Activated CD4-positive, alpha-beta memory T cell treated with anti-CD3 and anti-CD28 coated beads for 36 hours (primary cell): ENCODE measurements around the gene SLC24A3. TPM values are rescaled to one million over a fixed set of nuclear protein-coding genes. Genes with fewer than 3 reads are reported as not detected.

Source experiments
- CTCF ChIA-PET: fragments of 350-600 bp; sonication (Branson Sonifier 250); formaldehyde crosslinking; loops from one replicate; lab custom pipeline; 2021; ENCODE audit warnings: antibody characterized with exemption, inconsistent platforms; lab: Charles Lee
- POLR2A ChIA-PET: fragments of 350-600 bp; sonication (Branson Sonifier 250); formaldehyde crosslinking; loops from one replicate; lab custom pipeline; 2021; ENCODE audit warnings: antibody characterized with exemption; lab: Charles Lee
- DNase-seq: peaks from one replicate; pipeline ENCODE4 v3.0.0-alpha.2; 2020
- H3K27ac Mint-ChIP-seq: one replicate; pipeline ENCODE4 v1.8.0; 2021; ENCODE audit warnings: mixed read lengths
- H3K27me3 Mint-ChIP-seq: one replicate; pipeline ENCODE4 v1.8.0; 2021; ENCODE audit warnings: mixed read lengths
- H3K36me3 Mint-ChIP-seq: one replicate; pipeline ENCODE4 v1.8.0; 2021; ENCODE audit warnings: mixed read lengths
- H3K4me1 Mint-ChIP-seq: one replicate; pipeline ENCODE4 v1.8.0; 2021; ENCODE audit warnings: low read depth, mixed read lengths
- H3K4me3 Mint-ChIP-seq: one replicate; pipeline ENCODE4 v1.8.0; 2021; ENCODE audit warnings: mild to moderate bottlenecking, mixed read lengths
- H3K9me3 Mint-ChIP-seq: one replicate; pipeline ENCODE4 v1.8.0; 2021; ENCODE audit warnings: mixed read lengths
- intact Hi-C: fragments of 100-400 bp; cut with micrococcal nuclease; formaldehyde crosslinking; loops from one replicate; pipeline ENCODE4 v1.15.1; 2023
- total RNA-seq, 2 experiments: library from RNA; stranded (reverse); gene quantifications; one replicate each; pipeline ENCODE4 v1.2.3, GENCODE V29; 2021

The SLC24A3 gene
- total RNA-seq, 2 experiments from 2014 or later: not detected

DNA sequence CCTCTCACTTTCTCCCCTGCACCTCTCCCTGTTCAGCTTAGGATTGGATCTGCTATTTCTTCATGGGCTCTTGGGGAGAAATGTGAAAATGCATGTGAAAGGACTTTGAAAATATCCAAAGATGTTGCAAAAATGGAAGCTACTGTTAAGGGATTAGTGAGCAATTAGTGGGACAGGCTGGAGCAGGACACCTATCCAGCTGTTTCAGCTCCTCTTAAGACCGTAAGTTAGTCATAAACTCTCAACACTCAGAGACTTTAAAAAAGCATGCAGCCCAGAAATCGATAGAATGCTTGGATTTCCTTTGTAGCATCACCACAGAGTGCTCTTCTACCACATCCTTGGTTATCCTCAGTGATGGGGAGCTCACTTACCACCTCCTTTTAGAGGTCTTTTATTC is 88.7 kb downstream of the SLC24A3 start:
- no peak for DNase-seq
- intact Hi-C loops: no loop called here
- peaks cover 5% of the 10 kb centered on the region for H3K9me3 Mint-ChIP-seq
- H3K4me3 Mint-ChIP-seq: no peak overlapping the region
- ChIA-PET CTCF (interaction anchor here (1.4 kb wide), 1 partner anchor 96 kb away, joined by 4 read pairs; no protein-coding TSS in a partner anchor), POLR2A (interaction anchor here (0.5 kb wide), 1 partner anchor 271 kb away, joined by 3 read pairs; no protein-coding TSS in a partner anchor)
- H3K27me3 Mint-ChIP-seq: no peaks in the 10 kb centered on the region
- no peak overlapping the region for H3K27ac Mint-ChIP-seq
- H3K36me3 Mint-ChIP-seq: no peaks in the 10 kb centered on the region
- no peaks in the 10 kb centered on the region for H3K4me1 Mint-ChIP-seq

DNA sequence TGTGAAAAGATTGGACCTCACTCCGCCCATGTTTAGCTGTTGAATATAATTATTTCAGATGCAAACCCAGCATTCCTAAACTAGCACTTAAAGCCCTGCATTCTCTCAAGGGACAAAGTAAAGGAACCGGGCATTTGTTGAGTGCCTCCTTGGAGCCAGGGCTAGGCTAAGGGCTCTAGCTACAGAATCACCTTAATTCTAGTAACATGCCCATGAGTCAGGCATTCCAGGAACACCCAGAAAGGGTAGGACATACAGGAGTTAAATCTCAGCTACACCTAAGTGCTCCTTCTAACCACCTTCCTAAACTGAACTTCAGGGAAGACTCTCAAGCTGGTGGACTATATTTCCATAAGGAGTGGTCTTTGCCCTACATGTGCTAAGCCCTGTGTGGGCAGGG is 89.4 kb downstream of the SLC24A3 start:
- Mint-ChIP-seq H3K27ac (no peak overlapping the region), H3K4me1 (no peaks in the 10 kb centered on the region), H3K36me3 (no peaks in the 10 kb centered on the region), H3K27me3 (no peaks in the 10 kb centered on the region), H3K9me3 (peaks cover 7% of the 10 kb centered on the region), H3K4me3 (no peak overlapping the region)
- intact Hi-C loops: no loop called here
- ChIA-PET CTCF (interaction anchor here (1.4 kb wide), 1 partner anchor 97 kb away, joined by 4 read pairs; no protein-coding TSS in a partner anchor), POLR2A (no interaction called here)
- DNase-seq: no peak

DNA sequence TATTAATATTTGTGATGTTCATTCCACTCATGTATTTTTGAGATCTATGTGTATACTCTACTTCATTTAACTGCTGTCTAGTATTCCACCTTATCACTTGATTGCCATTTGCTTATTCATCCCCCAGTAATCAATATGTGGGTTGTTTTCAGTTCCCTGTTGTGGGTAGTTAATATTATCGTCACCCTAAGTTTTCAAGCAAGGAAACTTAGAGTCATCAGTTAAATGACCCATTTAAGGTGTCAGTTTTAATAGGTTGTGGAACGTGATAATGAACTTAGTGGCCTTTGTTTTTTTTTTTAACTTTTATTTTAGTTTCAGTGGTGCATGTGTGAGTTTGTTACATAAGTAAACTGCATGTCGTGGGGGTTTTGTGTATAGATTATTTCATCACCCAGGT is 90.3 kb downstream of the SLC24A3 start:
- DNase-seq: no peak
- no peaks in the 10 kb centered on the region for H3K36me3 Mint-ChIP-seq
- intact Hi-C loops: no loop called here
- ChIA-PET CTCF (no interaction called here), POLR2A (no interaction called here)
- H3K9me3 Mint-ChIP-seq: peaks cover 9% of the 10 kb centered on the region
- no peaks in the 10 kb centered on the region for H3K27me3 Mint-ChIP-seq
- no peaks in the 10 kb centered on the region for H3K4me1 Mint-ChIP-seq
- H3K27ac Mint-ChIP-seq: no peak overlapping the region
- no peak overlapping the region for H3K4me3 Mint-ChIP-seq

DNA sequence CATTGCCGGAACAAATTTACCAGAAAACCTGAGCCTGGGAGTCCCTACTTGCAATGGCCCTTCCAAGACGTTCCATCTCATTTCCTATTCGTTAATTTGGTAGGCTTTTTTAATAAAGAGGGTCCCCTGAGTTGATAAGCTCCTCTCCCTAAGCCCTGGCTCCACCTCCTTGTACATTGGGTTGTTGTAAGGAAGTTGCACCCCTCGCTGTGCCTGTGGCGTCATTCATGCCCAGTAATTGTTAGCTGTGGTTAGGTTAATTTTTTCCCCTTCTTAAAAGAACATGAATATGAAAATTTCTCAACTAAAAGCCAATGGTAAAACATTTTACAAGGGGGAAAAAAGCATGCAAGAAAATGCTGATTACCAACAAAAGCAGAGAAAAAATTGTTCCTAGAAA is 91.9 kb downstream of the SLC24A3 start:
- DNase-seq: no peak
- Mint-ChIP-seq H3K9me3 (peaks cover 9% of the 10 kb centered on the region), H3K4me1 (no peaks in the 10 kb centered on the region), H3K4me3 (no peak overlapping the region), H3K27ac (no peak overlapping the region), H3K36me3 (no peaks in the 10 kb centered on the region), H3K27me3 (no peaks in the 10 kb centered on the region)
- intact Hi-C loops: no loop called here
- CTCF ChIA-PET: no interaction called here
- POLR2A ChIA-PET: no interaction called here

DNA sequence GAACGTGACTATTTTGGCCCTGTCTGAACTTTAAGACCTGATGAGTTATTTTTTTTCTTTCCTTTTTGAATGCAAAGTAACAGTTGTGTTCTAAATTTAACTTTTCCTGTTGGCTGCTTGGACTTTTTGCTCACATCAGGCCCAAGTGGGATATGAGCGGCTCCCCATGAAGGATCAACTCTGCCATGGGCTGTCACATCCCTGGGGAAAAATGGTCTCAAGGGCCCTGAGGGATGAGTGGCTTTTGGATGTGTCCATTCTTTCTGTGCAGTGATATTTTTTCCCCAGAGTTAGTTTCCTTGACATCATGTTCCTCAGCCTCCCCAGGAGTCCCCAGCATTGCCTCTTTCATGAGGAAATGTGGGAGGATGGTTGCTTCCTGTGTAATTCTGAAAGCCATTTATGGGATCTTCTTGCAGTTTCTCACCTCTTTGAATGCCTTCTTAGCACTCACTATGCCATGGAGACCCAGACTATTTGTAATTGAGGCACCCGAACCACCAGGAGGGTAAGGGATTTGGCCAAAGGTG is 92.5 kb downstream of the SLC24A3 start:
- ChIA-PET POLR2A (no interaction called here), CTCF (no interaction called here)
- DNase-seq: no peak
- H3K27ac Mint-ChIP-seq: no peak overlapping the region
- no peaks in the 10 kb centered on the region for H3K36me3 Mint-ChIP-seq
- H3K9me3 Mint-ChIP-seq: peaks cover 9% of the 10 kb centered on the region
- H3K4me3 Mint-ChIP-seq: no peak overlapping the region
- H3K27me3 Mint-ChIP-seq: no peaks in the 10 kb centered on the region
- no peaks in the 10 kb centered on the region for H3K4me1 Mint-ChIP-seq
- intact Hi-C loops: no loop called here

DNA sequence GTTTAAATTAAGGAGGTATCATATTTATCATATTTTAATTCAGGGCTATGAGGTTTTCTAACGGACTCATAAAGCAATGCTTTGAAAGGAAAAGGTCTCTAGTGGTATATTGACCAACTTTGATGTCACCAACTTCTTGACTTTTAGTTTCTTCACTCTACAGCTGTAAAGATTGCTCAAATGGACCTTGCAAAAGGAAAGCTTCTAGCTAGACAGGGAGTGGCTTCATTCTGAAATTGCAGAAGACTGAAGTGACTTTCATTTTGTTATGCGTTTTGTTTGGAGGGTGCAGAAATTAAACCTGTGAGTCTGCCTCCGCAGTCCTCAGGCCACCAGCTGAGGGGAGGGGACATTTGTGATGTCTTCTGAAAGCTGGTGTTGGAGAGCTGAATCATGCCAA is 95.7 kb downstream of the SLC24A3 start:
- peaks cover 4% of the 10 kb centered on the region for H3K9me3 Mint-ChIP-seq
- no peaks in the 10 kb centered on the region for H3K36me3 Mint-ChIP-seq
- no peaks in the 10 kb centered on the region for H3K27me3 Mint-ChIP-seq
- ChIA-PET CTCF (no interaction called here), POLR2A (no interaction called here)
- no peaks in the 10 kb centered on the region for H3K4me1 Mint-ChIP-seq
- no peak overlapping the region for H3K4me3 Mint-ChIP-seq
- intact Hi-C loops: no loop called here
- no peak for DNase-seq
- no peak overlapping the region for H3K27ac Mint-ChIP-seq

DNA sequence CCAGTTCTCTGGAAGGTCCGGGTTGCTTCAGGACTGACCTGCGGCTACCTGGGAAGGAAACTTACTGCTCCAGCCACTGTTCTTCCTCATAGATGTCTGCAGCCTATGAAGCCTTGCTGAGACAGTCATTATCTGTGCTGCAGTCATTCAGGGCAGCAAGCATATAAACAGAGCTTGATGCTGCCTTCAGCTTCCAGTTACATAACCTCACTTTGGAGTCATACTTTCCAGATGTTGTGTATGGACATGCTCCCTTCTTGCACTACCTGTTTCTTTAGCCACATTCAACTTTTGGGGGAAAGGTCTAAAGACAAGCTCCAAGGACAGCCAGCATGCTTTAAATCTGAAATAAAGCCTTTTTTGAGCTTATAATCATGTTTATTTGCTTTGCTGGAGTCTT is 98.1 kb downstream of the SLC24A3 start:
- intact Hi-C loops: no loop called here
- H3K9me3 Mint-ChIP-seq: peaks cover 4% of the 10 kb centered on the region
- ChIA-PET CTCF (no interaction called here), POLR2A (no interaction called here)
- no peak overlapping the region for H3K27ac Mint-ChIP-seq
- no peak overlapping the region for H3K4me3 Mint-ChIP-seq
- H3K36me3 Mint-ChIP-seq: no peaks in the 10 kb centered on the region
- H3K4me1 Mint-ChIP-seq: no peaks in the 10 kb centered on the region
- H3K27me3 Mint-ChIP-seq: no peaks in the 10 kb centered on the region
- no peak for DNase-seq

DNA sequence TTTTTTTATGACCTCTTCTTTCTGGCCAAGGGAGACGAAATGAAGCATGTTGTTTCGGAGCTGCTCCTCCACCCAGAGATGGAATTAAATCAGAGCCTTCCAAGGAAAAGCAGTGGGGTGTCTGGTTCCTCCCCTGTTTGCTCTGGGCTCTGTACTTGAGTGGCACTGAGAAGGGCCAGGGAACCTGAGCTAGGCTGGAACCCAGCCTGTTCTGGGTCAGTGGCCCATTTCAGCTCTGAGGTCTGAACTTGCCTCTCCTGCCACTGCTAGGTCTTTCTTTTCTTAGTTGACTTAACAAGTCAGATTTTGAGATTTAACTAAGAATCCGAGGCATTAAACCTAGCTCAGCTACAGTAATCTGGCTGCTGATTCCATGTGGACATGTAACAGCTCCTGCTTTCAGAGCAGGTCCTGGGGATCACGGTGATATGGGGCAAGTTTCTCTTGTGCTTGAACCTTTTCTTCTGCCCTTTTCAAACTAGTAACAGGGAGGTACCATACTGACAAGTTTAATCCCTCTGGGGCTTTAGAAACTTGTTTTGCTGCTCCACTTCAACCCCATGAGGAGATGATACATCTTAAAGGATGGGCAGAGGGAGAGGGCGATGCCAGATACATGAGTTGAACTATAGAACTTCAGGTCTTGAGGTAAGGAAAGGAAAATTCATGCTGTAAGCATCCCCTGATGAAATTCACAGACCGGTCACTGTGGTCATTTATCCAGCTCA is 101.1 kb downstream of the SLC24A3 start:
- H3K36me3 Mint-ChIP-seq: no peaks in the 10 kb centered on the region
- ChIA-PET POLR2A (no interaction called here), CTCF (no interaction called here)
- H3K27me3 Mint-ChIP-seq: peaks cover 2% of the 10 kb centered on the region
- no peaks in the 10 kb centered on the region for H3K9me3 Mint-ChIP-seq
- intact Hi-C loops: no loop called here
- H3K4me3 Mint-ChIP-seq: no peak overlapping the region
- H3K4me1 Mint-ChIP-seq: no peaks in the 10 kb centered on the region
- no peak overlapping the region for H3K27ac Mint-ChIP-seq
- no peak for DNase-seq

DNA sequence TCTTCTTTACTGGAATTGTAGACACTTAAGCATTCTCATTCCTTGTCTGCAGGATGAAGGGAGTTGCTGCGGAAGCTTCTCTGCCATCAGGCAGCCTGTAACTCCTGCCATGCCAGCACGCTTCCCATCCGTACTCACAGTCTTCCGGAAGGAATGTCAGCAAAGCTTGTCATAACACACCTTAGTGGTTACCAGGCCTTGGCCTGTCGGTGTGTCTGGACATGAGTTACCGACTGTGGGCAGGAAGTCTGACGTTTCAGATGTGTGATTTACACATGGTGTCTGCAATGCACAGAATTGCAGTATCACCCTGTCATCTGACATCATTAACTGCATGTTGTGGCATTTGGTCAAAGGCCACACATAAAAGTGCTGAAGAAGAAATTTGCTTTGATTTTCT is 102.2 kb downstream of the SLC24A3 start:
- peaks cover 2% of the 10 kb centered on the region for H3K27me3 Mint-ChIP-seq
- no peaks in the 10 kb centered on the region for H3K9me3 Mint-ChIP-seq
- no peak overlapping the region for H3K4me3 Mint-ChIP-seq
- POLR2A ChIA-PET: no interaction called here
- no peak overlapping the region for H3K27ac Mint-ChIP-seq
- no peaks in the 10 kb centered on the region for H3K36me3 Mint-ChIP-seq
- DNase-seq: no peak
- intact Hi-C loops: no loop called here
- CTCF ChIA-PET: no interaction called here
- H3K4me1 Mint-ChIP-seq: no peaks in the 10 kb centered on the region

DNA sequence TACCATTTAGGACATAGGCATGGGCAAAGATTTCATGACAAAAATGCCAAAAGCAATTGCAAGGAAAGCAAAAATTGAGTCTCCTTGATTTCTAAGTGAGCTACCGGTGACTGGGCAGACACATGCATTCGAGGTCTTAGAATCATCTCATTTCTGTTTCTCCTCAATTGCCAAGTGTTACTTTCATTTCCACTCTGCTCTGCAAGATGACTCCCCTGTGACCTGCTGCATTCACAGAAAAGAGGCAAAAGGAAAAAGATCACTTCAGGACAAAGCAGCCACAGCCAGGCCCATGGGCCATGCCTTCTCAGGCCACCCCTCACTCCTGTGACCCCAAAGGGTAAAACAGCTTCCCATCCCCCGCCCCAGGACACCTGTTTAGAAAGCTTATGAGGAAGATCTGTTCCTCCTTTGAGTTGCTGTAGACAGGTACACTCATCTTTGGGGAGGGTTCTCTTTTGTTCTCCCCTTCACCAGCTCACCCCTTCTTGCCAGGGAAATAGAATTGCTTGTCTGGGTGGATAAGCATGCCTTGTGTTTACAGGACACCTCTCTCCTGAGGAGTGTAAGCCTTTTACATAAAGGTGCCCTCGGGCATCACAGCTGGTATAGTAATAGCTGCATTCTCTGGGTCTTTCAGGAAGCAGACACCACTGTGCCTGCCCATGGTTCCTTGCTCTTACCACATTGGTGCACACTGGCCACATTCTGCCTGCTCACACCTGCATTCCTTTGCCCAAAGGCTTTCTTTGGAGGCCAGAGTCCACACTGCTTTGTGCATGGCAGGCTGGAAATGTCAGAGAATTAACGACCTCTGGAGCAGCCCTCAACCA is 105.0 kb downstream of the SLC24A3 start:
- DNase-seq: no peak
- Mint-ChIP-seq H3K27ac (no peak overlapping the region), H3K27me3 (peaks cover 2% of the 10 kb centered on the region), H3K4me1 (no peaks in the 10 kb centered on the region), H3K36me3 (no peaks in the 10 kb centered on the region), H3K9me3 (no peaks in the 10 kb centered on the region), H3K4me3 (no peak overlapping the region)
- intact Hi-C loops: no loop called here
- CTCF ChIA-PET: no interaction called here
- POLR2A ChIA-PET: no interaction called here

DNA sequence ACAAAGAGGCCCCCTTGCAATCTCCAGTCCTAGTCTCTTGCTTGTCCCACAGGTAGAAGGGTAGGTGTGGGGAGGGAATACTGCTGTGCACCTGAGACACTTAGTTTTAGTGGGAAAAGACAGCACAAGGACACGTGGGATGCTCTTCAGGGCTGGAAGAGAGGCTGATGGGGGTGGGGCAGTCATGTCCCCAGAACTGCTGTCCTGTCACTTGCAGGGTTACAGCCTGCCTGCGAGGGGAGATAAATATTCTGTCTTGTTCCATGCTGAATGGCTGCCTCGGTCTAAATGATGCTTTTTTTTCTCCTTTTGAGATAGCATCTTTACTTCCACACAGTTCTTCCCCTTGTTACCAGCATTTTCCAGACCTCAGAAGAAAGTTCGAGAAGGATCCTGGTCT is 106.2 kb downstream of the SLC24A3 start:
- intact Hi-C loops: no loop called here
- no peak overlapping the region for H3K4me3 Mint-ChIP-seq
- POLR2A ChIA-PET: no interaction called here
- no peaks in the 10 kb centered on the region for H3K9me3 Mint-ChIP-seq
- H3K4me1 Mint-ChIP-seq: no peaks in the 10 kb centered on the region
- H3K27me3 Mint-ChIP-seq: peaks cover 2% of the 10 kb centered on the region
- DNase-seq: no peak
- CTCF ChIA-PET: no interaction called here
- H3K27ac Mint-ChIP-seq: no peak overlapping the region
- H3K36me3 Mint-ChIP-seq: no peaks in the 10 kb centered on the region

DNA sequence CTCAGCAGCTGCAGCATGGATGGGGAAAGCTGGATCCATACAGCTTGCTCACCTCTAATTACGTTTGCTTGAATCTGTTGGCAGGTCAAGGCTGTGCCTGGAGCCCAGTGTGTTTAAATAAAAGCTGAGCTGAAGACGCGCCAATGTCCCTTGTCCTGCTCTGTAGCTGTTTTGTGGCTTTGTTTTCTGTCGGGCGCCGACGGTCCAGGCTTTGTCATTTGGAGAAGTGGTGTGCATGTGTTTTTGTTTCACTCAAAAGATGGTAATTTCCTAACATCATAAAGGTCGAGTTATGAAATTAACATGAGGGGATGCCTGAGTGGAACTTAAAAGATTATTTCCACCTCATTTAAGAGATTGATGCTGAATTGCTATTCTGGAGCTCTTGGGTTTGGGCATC is 107.6 kb downstream of the SLC24A3 start:
- no peak overlapping the region for H3K4me3 Mint-ChIP-seq
- ChIA-PET CTCF (no interaction called here), POLR2A (no interaction called here)
- H3K27ac Mint-ChIP-seq: no peak overlapping the region
- intact Hi-C loops: no loop called here
- H3K9me3 Mint-ChIP-seq: no peaks in the 10 kb centered on the region
- no peaks in the 10 kb centered on the region for H3K4me1 Mint-ChIP-seq
- peaks cover 2% of the 10 kb centered on the region for H3K27me3 Mint-ChIP-seq
- H3K36me3 Mint-ChIP-seq: no peaks in the 10 kb centered on the region
- no peak for DNase-seq
